Measurements from ENCODE around the gene OR4K1.

Gene OR4K1

GRCh38 chr14:19974844-19975243 lies 44.1 kb downstream of the OR4K1 start:
- TF ChIP-seq, protein P1, sequence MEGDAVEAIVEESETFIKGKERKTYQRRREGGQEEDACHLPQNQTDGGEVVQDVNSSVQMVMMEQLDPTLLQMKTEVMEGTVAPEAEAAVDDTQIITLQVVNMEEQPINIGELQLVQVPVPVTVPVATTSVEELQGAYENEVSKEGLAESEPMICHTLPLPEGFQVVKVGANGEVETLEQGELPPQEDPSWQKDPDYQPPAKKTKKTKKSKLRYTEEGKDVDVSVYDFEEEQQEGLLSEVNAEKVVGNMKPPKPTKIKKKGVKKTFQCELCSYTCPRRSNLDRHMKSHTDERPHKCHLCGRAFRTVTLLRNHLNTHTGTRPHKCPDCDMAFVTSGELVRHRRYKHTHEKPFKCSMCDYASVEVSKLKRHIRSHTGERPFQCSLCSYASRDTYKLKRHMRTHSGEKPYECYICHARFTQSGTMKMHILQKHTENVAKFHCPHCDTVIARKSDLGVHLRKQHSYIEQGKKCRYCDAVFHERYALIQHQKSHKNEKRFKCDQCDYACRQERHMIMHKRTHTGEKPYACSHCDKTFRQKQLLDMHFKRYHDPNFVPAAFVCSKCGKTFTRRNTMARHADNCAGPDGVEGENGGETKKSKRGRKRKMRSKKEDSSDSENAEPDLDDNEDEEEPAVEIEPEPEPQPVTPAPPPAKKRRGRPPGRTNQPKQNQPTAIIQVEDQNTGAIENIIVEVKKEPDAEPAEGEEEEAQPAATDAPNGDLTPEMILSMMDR (IDR thresholded peaks at IDR 0.05; ENCODE audit: extremely low read depth, missing control alignments), result no peak
- DNase-seq (ENCODE audit: low spot score), result no peak

GRCh38 chr14:19975291-19975690 lies 44.6 kb downstream of the OR4K1 start, which contains the start of gene OR4K15:
Gene OR4K15 (plus strand): TSS chr14:19975591. CDS start chr14:19975591, 0 bp downstream.
- TF ChIP-seq, protein P1 (IDR thresholded peaks at IDR 0.05; ENCODE audit: extremely low read depth, missing control alignments), result no peak
- DNase-seq (ENCODE audit: low spot score), result no peak

All from GM20000 (cell line).